NCI-H1436 treated with DMSO at 0.1 percent for 48 hours (cell line): ENCODE results near the gene PHC2.

Experiments
- DNase-seq: peaks from one replicate; lab custom pipeline; 2025; lab: John Stamatoyannopoulos, UW

The PHC2 gene

GRCh38 chr1:33331444-33332356 lies 99.2 kb downstream of the PHC2 start:
- DNase-seq = no peak

GRCh38 chr1:33330906-33331305 lies 100.0 kb downstream of the PHC2 start:
- no peak for DNase-seq

GRCh38 chr1:33330361-33330890 lies 100.5 kb downstream of the PHC2 start:
- no peak for DNase-seq

- DNase-seq = no peak
Measured at GRCh38 chr1:33329600-33330305, 101.1 kb downstream of the PHC2 start.

- DNase-seq = no peak
Measured at GRCh38 chr1:33328817-33329216, 102.1 kb downstream of the PHC2 start.

- DNase-seq = no peak
Measured at GRCh38 chr1:33327587-33328325, 103.1 kb downstream of the PHC2 start.

GRCh38 chr1:33326785-33327184 lies 104.1 kb downstream of the PHC2 start:
- no peak for DNase-seq

GRCh38 chr1:33324677-33325575 lies 106.0 kb downstream of the PHC2 start:
- DNase-seq = no peak

- no peak for DNase-seq
Measured at GRCh38 chr1:33323663-33324477, 107.0 kb downstream of the PHC2 start.

GRCh38 chr1:33322870-33323585 lies 107.9 kb downstream of the PHC2 start:
- DNase-seq = no peak

- DNase-seq = no peak
Measured at GRCh38 chr1:33322109-33322508, 108.8 kb downstream of the PHC2 start.

GRCh38 chr1:33321178-33321577 lies 109.7 kb downstream of the PHC2 start:
- no peak for DNase-seq

GRCh38 chr1:33320619-33321165 lies 110.2 kb downstream of the PHC2 start, which contains the start of gene A3GALT2:
Gene A3GALT2 (minus strand): TSS chr1:33321098. CDS start chr1:33321098, 0 bp downstream.
- DNase-seq = no peak

- DNase-seq = no peak
Measured at GRCh38 chr1:33319949-33320618, 110.8 kb downstream of the PHC2 start.

GRCh38 chr1:33319186-33319948 lies 111.5 kb downstream of the PHC2 start:
- DNase-seq = no peak

- no peak for DNase-seq
Measured at GRCh38 chr1:33317946-33318345, 112.9 kb downstream of the PHC2 start.

GRCh38 chr1:33317354-33317753 lies 113.5 kb downstream of the PHC2 start:
- no peak for DNase-seq

- DNase-seq = no peak
Measured at GRCh38 chr1:33316601-33317000, 114.3 kb downstream of the PHC2 start.
